Hematopoietic multipotent progenitor cell treated with erythropoietin and hydrocortisone succinate and interleukin-3 and kit ligand, for 17 days (in vitro differentiated cells): ENCODE measurements around the gene DOCK1.

ENCODE experiments used
- DNase-seq: peaks from one replicate; pipeline ENCODE4 v3.0.0-alpha.2; 2015; ENCODE audit warnings: low spot score

DOCK1 gene

DNA sequence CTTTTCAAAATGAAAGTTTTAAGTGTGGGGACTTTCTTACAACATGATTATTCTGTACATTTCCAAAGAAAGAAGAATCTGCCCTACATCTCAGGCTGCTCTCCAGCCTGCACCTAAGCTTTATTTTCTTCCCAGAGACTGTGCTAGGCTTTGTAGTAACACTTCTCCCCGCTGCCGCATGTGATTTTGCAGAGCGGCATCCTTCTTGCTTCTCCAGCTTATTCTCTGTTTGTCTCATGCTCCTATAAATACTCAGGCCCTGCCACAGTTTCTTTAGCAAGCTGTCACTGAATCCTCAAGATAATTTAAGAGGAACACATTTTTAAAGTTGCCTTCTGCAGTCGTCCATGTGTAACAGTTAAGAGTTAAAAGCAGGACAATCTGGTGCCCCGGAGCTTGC lies 237.6 kb downstream of the DOCK1 start:
- no peak for DNase-seq

DNA sequence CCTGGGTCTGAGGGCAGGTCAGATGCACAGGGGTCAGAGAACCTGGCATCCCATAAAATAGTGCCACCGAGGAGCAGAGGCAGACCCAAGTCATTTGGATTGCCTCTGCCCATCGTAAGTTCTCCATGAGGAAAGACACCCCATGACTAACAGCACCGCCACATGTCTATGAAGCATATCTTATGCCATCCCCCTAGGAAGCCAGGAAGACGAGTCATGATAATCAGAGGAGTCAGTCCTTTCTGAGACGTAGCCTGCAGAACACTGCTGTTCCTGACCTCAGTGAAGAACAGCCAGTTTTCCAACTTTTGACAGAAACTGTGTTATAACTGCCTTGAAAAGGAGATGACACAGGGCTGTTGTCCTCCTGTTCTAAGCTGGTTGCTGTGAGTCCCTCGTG lies 239.9 kb downstream of the DOCK1 start:
- DNase-seq: no peak

DNA sequence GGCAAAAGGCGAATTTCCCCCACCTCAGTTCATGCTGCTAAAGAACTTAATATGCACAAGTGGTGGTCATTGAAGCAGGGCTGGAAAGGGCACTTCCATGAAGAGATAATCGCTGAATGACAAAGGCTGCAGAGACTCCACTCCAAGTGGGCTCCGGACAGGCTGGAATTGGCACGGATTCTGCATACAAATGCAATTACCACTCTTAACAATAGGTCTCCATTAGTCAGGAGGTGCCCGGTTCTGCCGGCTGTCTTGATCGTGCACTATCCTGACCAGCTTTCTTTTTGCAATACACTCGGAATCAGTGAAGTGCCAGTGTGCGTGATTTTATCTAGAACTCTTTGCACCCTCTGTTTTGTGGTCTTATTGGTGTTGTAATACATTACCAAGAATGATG lies 241.4 kb downstream of the DOCK1 start:
- no peak for DNase-seq

DNA sequence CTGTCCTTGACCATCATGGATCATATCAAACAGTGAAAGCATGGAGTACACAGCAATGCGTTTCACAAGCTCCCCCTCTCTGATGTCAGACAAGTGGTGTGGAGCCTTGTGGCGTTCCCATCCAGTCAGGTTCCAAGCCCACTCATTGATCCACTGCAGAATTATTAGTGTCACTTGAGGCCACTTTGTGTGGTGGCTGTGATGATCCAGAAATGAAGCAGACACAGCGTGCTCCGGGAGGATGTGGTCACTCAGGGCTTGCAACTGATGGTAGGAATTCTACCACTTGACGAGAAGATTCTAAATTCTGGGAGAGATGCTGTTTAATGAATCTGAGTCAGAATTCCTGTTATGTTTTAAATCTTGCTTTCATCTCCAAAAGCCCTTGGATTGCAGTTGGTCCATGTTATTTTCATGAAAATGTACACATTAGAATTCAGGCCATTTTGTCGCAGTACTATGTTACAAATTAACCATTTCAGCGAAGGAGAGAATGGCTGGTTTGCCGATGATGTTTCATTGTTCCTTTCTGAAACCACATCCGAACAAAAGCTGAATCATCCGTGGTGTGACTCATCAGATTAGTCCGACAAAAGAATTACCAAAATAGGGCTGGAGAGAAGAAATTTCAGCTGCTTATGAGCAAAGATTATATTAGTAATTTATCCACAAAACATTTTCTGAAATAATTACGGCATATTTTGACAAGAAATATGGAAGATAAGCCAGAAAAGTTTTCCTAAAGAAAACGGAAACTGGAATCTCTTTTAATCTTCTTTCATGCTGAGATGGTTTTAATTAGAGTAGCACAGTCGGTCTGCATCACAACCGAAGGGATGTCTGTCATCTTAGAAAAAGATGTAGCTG lies 243.1 kb downstream of the DOCK1 start:
- DNase-seq: no peak

DNA sequence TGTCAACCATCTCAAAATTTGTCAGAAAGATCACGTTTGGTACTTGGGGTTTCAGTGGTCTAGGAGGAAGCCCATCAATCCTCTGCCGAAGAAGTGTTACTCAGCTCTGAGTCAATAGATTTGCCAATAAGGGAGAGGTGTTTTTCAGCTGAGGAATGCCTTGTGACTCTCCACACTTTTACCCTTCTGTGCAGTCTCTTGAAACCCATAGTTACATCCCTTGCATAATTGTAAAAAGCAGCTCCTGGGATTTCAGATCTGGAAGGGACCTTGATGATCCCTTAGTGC lies 243.6 kb downstream of the DOCK1 start:
- DNase-seq: no peak

DNA sequence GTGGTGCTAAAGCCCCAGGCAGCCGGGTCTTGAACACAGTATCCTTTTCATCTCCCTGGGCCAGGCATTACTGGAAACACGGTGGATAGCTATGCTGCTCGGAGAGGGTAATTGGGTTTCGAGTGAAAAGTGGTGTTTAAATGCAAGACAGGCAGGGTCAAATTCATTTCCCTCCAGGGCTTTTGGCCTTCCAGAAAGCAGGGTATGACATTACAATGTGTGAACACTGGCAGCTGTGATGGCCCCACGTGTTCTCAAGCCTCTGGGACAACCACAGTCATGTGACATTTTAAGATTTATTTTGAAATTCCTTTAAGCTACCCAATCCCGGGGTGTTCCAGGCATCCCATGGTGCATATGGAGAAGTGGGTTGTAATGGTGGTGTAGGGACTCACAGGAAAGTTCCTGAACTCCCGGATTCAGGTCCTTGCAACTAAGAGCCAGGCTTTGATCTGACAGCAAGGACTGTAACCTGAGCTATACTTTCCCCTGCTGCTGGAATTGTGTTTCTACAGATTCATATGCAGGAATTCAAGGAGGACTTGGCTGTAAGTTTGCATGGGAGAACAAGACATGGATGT lies 244.4 kb downstream of the DOCK1 start:
- DNase-seq: no peak

DNA sequence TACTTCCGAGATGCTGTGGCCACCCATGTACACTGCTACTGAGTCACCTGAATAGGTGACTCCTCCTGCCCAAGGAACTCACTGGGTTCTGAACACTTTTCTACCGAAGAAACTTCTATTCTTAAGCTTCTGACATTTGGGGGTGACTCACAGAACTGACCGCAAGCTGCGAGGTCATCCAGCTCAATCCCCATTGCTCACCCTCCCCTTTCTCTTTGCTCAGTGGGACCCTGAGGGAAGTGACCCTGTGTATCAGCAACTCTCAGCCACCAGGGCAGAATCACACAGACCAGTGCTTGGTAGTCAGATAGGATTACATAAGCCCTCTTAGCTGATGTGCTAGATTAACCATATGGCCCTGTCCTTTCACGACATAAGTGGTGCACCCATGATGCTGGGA lies 244.9 kb downstream of the DOCK1 start:
- DNase-seq: no peak

DNA sequence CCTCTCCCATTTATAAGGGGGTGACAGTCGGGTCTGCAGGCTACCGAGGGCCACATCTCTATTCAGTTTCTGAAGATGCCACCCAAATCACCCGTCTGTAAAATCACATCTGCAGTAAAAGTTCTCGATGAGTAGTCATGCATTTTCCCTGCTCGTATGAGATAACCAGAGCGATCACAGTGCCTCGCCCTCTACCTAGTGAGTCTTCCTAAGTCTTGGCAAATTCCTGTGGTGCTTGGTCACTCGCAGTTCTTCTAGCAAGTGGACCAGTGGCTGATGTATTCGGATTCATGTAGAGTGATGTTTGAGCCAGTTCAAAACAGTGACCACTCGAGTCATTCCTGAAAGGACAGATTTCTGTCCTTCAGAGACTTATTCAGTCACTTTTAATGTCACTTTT lies 246.3 kb downstream of the DOCK1 start:
- DNase-seq: no peak

DNA sequence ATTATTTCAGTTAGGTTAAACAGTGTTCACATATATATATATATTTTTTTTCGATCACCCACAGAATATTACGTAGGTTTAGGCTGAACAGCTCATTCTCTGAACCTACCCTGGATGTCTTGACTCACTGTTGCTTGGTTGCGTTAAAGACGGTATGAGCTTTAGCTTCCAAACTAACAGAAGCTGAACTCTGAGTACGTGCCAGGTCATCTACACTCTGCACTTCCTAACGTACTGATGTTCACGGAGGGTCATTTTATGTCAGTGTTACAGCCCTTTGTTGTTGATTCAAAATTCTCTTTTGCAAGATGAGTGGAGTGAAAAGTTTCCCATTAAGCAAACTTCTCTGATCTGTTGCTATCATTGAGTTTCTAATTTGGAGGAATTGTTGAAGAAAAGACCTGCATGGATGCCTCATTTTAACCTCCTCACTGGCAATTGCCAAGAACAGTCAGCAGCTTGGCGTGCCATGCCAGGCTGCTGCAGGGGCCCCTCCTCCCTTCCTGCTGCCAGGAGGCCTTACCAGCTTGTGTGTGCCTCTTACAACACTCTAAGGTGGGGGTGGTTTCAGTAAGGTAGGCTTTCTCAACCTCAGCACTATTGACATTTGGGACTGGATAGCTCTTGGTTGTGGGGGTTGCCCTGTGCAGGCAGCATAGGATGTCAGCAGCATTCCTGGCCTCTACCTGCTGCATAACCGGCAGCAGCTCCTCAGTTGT lies 246.9 kb downstream of the DOCK1 start:
- DNase-seq: no peak

DNA sequence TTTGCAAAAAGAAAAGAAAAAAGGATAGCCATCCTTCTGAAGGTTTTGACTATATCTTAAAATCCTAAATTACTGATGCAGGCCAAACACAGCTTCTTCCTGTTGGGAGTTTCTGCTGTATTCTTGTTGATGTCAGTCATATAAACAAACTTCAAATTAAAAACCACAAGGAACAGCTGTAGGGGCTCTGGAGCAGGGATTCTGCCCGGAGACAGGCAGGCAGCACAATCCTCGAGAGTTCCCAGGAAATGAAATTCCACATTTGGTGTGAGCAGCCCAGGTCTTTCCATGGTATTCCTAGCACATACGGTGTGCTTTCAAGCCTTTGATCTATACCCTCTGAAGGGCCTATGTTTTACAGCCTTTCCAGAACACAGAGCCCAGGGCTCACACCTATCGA lies 248.0 kb downstream of the DOCK1 start:
- DNase-seq: no peak

DNA sequence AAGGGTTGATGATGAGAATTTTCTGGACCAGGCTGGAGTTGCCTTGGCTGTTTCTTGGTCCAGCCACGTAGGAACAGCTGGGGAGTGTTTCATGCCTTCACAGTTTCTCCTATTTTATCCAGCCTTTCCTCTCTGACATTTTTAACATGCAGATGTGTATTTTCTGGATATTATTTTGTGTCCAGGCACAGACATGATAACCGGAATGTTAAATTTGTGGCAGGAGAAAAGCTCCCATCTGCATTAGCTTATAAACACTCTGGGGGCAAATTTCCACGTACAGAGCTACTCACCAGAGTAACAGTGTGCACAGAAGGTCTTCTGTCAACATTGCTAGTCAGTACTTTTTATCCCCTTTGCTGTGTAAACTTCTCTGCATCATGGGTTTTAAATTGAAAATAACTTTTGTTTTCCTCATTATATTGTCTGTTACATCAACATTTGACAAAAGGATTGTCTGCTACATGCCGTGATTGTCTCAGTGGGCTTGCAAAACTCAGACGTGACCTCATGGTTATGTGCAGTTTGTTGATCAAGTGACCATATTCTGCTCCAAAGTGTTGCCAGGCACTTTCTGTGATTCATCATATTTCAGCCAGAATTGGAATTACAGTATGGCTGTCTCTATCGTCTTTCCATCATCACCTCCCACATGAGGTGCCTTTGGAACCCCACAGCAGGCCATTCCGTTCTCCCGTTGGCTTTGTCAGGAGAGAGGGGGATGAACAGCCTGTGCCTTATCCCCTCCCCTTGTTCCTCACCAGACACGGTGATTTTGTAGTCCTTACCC lies 249.8 kb downstream of the DOCK1 start:
- no peak for DNase-seq

DNA sequence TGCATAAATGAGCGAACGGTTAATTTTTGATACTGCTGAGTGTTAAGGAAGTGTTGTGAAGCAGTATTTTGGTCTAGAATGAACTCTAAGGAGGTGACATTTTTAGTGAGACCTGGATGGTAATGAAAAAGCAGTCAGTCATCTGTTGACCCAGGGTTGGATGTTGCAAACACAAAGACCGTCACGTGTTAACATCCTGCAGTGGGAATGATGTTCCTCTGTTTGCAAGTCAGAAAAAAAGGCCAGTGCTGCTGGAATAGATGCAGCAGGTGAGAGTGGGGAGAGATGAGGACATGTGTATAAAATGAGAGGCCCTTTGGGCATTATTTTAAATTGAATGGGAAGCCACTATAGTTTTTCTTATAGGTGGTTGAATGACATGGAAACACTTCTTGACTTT lies 251.9 kb downstream of the DOCK1 start:
- no peak for DNase-seq

DNA sequence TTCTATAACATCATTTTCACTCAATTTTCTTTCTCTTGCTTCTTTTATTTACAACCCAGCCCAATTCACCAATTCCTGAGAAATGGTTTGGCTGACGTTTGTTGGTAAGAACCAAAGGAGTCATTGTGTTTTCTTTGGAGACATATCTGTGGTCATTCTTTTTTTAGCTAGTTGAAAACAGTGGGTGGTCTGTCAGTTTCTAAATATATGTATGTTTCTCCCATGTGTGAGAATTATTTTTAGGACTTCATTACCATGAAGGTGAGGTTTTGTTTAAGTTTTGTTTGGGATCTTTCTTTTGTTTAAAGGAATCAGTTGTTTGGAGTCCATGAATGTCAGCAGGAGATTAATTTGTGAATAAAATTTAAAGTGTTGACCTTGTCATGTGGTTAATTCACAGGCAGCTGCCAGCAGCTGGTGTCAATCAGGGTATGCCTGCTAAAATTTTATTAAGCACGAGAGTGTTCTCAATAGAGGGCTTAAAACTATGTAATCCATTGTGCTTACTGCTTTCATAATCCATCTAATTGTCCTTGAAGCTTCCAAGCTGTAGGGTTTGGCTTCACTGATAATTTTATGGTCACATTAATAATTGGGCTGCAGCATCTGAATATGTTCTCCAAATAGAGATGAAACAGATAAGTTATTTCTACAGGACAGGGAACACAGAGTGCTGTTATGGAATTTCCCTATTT lies 252.4 kb downstream of the DOCK1 start:
- DNase-seq: no peak

DNA sequence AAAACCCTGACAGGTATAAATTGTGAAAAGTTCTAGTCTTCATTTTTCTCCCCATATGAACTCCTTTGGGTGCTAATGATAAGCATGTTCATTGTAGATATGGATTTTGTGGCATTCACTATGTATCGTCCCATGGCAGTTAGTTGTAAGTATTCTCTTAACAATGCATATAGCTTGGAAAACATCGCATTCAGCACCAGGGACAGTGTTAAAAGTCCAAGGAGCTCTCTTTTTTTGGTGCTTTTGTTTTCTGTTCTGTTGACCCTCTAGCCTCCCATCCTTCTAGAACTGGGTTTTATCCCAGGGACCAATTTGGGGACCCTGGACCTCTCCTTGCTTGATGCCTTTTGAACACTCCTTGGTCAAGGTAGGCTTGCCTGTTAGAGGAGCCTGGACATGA lies 253.4 kb downstream of the DOCK1 start:
- DNase-seq: no peak

DNA sequence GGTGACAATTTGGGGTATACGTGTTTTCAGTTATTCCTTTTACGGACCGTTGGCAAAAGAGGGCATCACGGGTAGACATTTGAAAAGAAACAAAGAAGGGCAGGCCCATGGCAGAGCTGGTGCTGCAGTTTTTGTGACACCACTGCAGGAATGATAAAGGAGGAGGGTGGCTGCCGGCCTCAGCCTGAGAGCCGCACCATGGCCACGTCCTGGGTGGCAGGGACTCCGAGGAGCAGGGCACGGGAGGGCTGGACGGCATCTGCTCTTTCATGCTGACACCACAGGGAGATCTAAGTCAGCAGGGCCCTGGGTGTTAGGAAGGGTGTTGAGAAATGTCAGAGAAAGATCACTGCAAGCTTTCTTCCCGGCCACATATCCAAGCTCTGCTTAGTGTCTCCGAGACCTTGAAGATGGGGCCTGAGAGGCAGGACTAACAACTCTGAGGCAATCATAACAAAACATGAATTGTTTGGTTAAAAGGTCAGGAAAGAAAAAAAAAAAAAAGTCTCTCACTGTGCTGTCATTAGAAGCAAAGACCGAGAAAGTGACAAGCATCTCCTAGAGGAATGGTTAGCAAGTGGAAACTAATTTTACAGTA lies 254.5 kb downstream of the DOCK1 start:
- no peak for DNase-seq

DNA sequence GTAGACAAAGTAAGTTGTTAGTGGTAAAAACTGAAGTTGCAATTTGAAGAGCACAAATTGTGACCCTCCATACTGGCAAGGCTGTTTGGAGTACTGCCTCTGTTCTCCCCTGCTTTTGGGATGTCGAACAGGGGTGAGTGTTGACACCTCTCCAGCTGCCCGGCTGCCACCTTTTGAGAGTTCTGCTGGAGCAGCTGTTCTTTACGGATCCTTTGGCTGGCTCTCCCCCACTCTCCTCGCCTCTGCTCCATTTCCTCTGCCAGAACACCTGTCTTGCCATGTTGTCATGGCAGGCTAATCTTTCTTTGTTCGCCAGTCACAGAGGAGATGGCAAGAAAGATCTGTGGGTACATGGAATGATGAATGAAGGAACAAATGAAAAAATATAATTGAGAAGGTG lies 256.3 kb downstream of the DOCK1 start:
- DNase-seq: no peak

DNA sequence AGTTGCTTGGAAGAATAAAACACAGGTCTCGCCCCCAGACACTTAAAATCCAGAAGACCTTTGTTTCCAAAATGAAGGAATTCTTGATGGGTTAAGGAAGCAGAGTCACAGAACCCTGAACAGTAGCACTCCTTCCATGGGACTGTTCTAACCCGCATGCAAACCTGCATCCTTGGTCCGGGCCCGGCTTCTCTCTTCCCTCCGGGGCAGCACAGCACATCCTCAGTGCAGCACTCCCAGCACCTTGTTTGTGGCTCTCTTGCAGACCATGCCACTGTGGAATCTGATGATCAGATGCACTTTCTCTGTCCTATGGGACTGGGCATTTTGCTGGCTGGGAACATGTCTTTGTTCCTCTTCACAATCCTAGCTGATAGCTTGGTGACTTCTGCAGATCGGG lies 257.6 kb downstream of the DOCK1 start:
- DNase-seq: no peak

DNA sequence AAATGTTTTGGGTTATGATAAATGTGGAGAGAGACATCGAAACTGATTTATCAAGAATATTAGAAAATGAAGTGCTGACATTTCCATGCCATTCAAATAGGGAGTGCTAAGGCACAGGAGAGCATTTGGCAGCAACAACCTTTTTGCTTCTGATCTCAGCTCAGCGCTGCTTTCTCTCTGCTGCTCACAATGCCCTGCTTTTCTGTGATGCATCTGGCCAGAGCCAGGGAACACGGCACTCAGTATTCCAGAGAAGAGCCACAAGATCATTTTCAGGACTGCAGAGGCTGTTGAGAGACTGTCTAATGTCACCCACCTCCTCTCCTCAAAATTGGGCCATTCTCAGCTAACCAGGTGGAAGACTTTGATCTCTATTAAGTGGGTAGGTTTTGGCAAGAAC lies 263.0 kb downstream of the DOCK1 start:
- DNase-seq: no peak

DNA sequence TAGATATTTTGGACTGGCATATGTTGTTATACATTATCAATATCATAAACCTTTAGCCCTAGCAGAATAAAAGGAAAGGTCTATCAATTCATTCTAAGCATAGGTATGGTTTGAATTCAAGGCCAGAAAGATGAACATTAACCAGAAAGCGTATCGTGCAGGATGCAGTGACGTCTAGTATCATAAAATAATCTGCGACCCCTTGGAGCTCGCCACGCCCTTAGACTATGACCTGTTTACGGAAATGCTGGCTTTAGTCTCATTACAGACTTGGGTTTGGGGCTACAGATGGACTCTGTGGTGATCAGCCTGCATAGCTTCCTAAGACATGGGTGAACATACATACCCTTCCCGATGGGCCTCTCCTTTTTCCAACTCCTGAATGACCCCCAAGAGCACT lies 269.6 kb downstream of the DOCK1 start:
- DNase-seq: no peak

DNA sequence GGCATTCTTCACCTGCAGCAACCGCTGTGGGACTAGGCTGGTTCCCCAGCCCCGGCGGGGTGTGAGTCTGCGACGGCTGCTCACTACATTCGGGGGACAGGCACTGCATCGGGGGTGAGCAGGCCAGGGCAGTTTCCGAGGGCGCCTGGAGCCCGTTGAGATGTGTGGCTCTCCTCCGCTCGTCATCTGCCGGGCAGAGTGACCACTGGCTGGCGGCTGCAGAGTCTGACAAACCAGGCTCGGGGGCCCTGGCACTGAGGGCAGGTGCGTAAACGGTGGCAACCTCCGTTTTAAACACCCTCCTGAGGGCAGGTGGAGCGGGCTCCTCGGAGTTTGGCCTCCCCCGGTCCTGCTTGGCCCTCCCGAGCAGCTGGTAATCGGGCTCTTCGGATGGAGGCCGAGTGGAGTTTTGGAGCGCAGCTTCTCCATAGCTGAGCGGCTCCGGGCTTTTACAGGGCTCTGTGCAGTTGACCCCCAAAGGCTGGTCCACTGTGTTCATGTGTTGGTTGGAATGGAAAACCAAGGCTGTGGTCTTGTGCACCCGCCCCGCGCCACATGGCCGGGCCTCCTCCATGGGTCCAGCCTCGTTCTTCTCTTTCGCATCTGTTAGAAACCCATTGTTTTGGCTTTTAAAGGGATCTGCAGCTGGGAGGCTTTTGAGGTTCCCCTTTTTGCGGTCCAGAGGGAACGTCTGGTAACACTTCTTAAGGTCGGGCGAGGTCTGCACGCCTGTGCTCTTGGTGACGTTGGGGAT lies 270.3 kb downstream of the DOCK1 start:
- no peak for DNase-seq

DNA sequence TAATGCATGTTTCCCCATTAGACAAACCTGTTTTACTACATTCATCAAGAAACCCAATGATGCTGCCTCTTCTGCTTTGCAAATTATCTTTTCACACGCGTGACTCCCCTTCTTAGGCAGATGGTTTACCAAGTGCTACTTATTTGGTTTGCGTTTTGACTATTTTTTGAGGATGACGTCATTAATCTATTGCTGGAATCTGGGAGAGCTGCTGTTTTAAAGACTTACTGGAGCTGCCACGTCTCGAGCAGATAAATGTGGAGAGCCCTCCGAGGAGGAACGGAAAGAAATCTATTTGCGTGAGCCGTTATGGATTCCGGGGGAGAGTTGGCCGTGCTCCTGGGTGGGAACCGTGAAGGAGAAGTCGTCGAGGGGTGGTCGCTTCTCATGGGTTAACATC lies 271.4 kb downstream of the DOCK1 start:
- DNase-seq: no peak
